ENCODE measurements around the gene SIM1.

The SIM1 gene

DNA sequence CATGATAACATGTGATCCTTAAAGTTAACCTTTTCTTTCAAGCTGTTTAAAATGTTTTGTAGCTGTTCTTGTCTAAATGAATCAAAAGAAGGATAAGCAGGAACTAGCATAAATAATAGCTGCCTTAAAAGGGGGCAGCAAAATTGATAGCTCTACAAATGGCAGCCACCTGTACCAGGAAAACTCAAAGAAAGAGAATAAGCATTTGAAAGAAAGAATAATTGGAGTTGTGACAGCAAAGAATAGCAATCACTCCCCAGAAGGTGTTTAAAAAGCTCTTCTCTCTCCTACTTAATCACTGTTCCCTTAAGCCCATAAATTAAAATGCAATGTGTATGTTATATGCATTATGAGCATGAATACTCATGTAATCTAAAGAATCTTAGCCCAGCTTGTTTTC, 114.6 kb downstream of the SIM1 start:
- no peak for DNase-seq (ENCODE audit: low spot score)

DNA sequence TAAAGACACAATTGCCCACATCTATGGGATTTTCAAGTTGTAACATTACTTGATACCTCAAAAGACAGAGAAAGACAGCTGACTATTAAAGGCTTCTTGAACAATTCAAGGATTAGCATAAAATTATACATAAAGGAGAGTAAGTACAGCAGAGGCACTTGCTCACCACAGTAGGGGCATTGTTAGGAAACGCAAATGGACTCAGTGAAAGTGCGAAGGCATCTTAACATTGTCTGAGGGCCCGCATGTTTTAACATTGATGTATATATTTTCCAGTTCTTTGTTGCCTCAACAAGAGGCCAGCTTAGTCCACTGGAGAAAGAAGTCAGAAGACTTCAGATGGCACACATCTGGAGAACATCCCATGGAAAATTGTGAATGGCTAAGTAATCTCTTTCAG, 115.4 kb downstream of the SIM1 start:
- no peak for DNase-seq (ENCODE audit: low spot score)

DNA sequence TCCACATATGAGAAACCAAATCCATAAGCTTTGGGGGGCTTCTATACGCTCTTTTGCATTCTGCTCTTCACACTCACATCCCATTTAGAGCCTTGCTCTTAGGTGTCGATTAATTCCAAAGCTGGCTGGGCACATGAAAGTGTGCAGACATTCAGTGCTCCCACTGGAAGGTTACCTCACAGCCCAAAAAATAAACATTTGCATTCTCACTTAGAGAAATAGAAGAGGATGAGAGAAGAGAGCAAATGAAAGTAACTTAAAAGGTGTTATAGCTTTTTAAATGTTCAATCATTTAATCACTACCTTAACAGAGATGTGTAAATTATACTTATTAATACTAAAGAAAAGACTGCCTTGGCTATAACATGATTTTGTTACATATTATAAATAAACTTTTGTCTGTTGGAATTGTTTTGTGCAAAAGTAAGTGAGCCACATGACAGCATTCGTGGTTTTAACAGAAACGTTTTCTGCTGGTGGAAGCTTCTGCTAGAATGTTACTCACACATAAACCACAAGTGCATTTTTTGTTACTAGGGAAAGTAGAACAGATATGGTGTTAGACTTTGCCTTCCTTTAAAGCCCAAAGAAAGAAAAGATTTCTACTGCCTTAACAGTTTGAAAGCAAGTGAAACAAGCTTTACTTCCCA, 116.7 kb downstream of the SIM1 start:
- no peak for DNase-seq (ENCODE audit: low spot score)

DNA sequence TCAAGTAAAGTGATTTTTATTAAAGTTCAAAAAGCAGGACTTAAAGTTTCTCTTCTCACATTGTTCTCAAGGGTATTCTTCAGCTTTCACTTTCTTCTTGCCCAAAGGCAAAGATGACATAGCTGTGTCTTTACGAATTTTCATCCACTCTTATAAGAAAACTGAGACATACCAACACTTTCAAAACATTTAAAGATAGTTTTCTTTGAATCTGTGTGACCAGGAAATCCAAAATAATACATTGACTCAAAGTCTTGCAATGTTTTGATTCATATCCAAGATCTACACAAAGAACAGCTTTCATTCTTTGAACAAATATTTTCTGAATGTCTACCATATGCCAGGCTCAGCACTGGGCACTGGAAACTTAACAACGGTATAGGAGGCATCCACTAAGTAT, 117.9 kb downstream of the SIM1 start:
- no peak for DNase-seq (ENCODE audit: low spot score)

DNA sequence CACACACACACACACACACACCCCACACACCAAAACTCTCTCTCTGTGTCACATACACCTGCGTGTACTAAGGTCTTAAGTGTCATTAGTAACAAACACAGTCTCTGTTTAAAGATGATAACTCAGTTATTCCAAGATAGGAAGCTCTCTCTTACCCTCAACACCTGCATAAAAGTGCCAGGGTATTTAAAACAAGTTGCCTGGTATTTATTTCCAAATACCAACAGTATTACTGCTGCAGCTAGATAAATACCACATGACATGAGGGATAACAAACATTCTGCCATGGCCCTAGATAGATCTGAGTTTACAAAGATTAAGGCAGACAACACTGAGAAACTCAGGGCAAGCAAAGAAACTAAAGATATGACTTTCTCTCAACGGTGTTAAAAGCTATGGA, 118.5 kb downstream of the SIM1 start:
- no peak for DNase-seq (ENCODE audit: low spot score)

DNA sequence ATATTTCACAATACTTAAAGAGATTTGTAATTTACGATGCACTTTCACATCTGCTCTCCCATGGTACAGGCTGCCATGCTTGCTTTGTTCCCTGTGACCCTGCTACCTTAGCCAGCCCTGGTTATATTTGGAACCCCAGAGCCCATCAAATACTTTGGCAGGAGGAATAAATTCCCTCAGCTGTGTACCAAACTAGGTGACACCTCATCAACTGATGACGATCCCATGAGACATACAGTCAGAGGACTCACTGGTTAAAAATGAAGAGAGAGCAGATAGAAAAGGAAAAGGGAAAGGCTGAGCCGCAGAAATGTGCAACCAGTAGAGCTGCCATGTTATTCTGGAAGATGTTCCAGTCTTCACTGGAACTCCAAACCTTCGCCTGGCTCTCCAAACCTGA, 120.0 kb downstream of the SIM1 start:
- no peak for DNase-seq (ENCODE audit: low spot score)

DNA sequence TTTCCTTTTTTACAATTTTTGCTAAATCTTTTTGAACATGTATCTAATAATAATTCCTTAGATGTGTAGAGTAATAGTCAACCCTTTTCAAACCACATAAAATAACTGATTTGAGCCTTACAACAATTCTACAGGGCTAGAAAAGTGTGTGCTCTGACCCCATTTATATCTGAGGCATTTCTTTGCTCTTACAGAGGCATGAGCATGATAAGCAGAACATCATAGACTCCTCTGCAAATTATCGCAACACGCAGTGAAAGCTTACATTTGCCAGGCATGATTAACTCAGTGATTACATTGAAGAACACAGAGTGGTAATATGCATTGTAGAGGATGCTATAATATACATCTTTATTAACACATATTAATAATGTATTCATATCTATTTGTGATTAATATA, 120.4 kb downstream of the SIM1 start:
- no peak for DNase-seq (ENCODE audit: low spot score)

- DNase-seq (ENCODE audit: low spot score): no peak
These were observed 121.2 kb downstream of the SIM1 start for GRCh38 chr6:100343316-100344077.

- DNase-seq (ENCODE audit: low spot score): no peak
These were observed 121.9 kb downstream of the SIM1 start for GRCh38 chr6:100342830-100343229.

DNA sequence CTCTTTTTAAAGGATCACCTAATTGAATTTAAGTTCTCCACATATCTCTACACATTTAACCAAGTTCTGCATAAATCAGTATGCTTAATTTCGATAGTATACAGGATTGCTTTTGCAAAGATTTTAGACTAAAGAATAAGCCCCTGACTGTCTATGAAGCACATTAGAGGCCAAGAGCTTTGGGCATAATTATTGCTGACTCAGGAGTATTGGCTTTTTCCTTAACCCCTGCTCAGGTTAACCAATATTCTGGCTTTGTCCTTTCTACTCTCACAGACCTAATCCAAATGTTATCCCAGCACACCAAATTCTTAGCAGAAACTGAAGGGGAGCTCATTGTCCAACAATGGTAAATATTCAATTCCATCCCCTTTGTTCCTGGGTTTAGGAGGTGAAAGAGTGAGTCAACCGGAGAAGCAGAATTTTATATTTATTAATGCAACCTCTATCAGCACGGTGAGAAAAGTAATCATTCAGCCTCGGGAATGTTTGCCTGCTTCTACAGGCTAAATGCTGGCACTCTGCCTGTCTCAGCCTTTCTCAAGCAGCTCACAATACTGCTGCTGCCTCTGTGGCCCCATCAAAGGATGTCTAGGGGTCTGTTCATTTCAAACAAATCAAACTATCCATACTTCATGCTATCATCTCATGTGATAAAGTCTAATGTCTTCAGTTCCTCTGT, 125.0 kb downstream of the SIM1 start:
- no peak for DNase-seq (ENCODE audit: low spot score)

DNA sequence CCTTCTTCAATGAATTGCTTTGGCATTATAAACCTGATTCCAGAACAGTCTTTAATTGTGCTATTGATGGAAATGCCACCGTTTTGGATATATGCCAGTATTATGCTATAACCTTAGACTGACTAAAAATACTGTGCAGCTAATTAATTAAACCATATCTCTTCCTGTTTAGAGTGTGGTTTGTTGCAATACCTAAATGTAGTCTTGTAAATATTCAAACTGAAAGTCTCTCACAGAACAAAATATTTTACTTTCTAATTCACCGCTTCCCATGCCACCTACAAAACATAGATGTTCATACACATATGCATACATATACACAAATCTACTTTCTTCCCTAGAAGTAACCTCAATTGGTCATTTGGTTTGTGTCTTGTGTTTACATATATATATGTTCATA, 126.6 kb downstream of the SIM1 start:
- DNase-seq (ENCODE audit: low spot score): no peak

DNA sequence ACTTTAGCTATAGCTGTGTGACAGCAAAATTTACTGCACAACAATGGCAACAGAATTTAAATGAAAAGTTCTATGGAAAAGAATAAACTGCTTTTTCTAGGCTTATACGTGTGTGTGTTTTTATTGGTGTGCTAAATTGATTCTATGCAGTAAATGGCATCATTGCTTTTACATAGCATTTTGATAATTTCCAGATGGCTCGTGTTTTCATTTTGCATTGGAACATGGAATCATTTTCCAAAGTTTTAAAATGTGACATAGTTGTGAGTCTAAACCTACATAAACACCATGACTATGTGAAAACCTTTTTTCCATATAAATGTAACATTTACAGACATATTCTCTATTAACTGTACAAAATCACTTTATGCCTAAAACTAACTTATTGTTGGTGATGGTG, 127.8 kb downstream of the SIM1 start:
- DNase-seq (ENCODE audit: low spot score): no peak

GRCh38 chr6:100335991-100336390, 128.7 kb downstream of the SIM1 start:
- no peak for DNase-seq (ENCODE audit: low spot score)
